Stimulated activated CD8-positive, alpha-beta memory T cell treated with anti-CD3 and anti-CD28 coated beads, Interleukin-4, amount 100 ng/mL, for 1 hour (primary cell): ENCODE results near the gene CBX5.
"Not testable (repeated sequence)": the region's sequence is repeated elsewhere in the genome, so short reads cannot be mapped to it uniquely, and the experiment has no call there.

Experiments
- DNase-seq, 2 donors: peaks; one replicate each; pipeline ENCODE4 v3.0.0-alpha.2; 2020; ENCODE audit warnings: low read depth in 2 of 2, low spot score in 1 of 2

The CBX5 gene

GRCh38 chr12:54227927-54228326 is 52.0 kb downstream of the CBX5 start:
- not testable (repeated sequence) for DNase-seq

GRCh38 chr12:54227376-54227775 is 52.5 kb downstream of the CBX5 start:
- DNase-seq: no peak

GRCh38 chr12:54225666-54226065 is 54.3 kb downstream of the CBX5 start:
- no peak for DNase-seq

GRCh38 chr12:54222609-54223008 is 57.3 kb downstream of the CBX5 start:
- DNase-seq: no peak

- no peak for DNase-seq
These were observed 58.4 kb downstream of the CBX5 start for GRCh38 chr12:54221402-54221984.

- no peak for DNase-seq
These were observed 59.4 kb downstream of the CBX5 start for GRCh38 chr12:54220567-54220966.

- DNase-seq: peak in 1 of 2 donors; percentile 25
These were observed 59.8 kb downstream of the CBX5 start for GRCh38 chr12:54220092-54220557.

GRCh38 chr12:54217774-54218241 is 62.1 kb downstream of the CBX5 start:
- DNase-seq: no peak

- peak; percentile 50 to 58 for DNase-seq
These were observed 62.9 kb downstream of the CBX5 start for GRCh38 chr12:54216797-54217661.

- no peak for DNase-seq
These were observed 63.7 kb downstream of the CBX5 start for GRCh38 chr12:54215989-54216796.

- DNase-seq: peak; percentile 75 to 81
These were observed 65.1 kb downstream of the CBX5 start for GRCh38 chr12:54214553-54215406.

- no peak for DNase-seq
These were observed 66.8 kb downstream of the CBX5 start for GRCh38 chr12:54213079-54213478.

GRCh38 chr12:54211920-54212319 is 68.0 kb downstream of the CBX5 start:
- DNase-seq: no peak

- DNase-seq: no peak
These were observed 69.5 kb downstream of the CBX5 start for GRCh38 chr12:54210400-54210790.

GRCh38 chr12:54208591-54208990 is 71.3 kb downstream of the CBX5 start:
- DNase-seq: no peak

- peak; percentile 50 to 65 for DNase-seq
These were observed 72.2 kb downstream of the CBX5 start for GRCh38 chr12:54207539-54208294.

- DNase-seq: no peak
These were observed 73.1 kb downstream of the CBX5 start for GRCh38 chr12:54206791-54207190.

- no peak for DNase-seq
These were observed 75.6 kb downstream of the CBX5 start for GRCh38 chr12:54204316-54204715.

- peak in 1 of 2 donors; percentile 45 for DNase-seq
These were observed 78.7 kb downstream of the CBX5 start for GRCh38 chr12:54201001-54201794.
